IPS-NIHi7 (cell line): Measurements from ENCODE around the gene IL9.

Experiments used
- DNase-seq: peaks from one replicate; pipeline ENCODE4 v3.0.0; 2012; ENCODE audit warnings: mixed read lengths; ENCODE audit errors: extremely low spot score

The IL9 gene

DNA sequence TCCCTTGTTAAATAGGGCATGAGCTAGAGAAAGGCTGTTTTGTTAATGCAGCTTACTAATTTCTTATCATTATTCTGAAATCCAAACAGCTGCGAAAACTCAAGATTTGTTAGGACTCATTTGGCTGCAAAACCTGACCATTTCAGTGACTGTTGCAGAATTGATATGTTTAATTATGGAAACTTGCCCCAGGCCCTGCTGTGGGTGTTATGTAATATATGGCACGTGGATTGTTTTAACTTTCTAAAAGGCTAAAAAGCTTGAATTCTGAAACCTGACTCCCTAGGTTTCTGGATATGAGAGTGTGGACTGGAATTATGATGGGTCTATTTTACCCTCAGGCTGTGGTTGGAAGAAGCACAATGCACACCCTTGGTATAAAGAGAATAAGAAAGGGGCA lies 4.4 kb downstream of the IL9 start:
- DNase-seq = no peak

DNA sequence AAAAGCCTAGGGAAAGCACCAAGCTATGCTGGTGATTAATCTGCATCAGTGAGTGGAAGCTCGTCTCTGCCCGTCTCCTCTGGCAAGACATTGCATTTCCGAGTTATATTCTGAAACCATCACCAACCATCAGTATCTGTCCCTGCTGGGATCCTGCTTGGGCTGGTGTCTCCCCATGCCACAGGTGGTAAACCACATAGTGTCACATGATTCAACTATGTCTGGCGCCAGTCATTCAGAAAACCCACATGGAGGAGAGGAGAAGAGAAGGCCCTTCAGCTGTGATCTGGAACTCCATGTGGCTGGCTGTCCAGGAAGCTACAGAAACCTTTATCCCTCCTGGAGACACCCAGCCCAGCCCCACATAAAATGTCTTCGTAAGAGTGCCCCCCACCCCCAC lies 4.8 kb downstream of the IL9 start:
- no peak for DNase-seq

GRCh38 chr5:135890296-135890695 lies 5.3 kb downstream of the IL9 start:
- DNase-seq = no peak

DNA sequence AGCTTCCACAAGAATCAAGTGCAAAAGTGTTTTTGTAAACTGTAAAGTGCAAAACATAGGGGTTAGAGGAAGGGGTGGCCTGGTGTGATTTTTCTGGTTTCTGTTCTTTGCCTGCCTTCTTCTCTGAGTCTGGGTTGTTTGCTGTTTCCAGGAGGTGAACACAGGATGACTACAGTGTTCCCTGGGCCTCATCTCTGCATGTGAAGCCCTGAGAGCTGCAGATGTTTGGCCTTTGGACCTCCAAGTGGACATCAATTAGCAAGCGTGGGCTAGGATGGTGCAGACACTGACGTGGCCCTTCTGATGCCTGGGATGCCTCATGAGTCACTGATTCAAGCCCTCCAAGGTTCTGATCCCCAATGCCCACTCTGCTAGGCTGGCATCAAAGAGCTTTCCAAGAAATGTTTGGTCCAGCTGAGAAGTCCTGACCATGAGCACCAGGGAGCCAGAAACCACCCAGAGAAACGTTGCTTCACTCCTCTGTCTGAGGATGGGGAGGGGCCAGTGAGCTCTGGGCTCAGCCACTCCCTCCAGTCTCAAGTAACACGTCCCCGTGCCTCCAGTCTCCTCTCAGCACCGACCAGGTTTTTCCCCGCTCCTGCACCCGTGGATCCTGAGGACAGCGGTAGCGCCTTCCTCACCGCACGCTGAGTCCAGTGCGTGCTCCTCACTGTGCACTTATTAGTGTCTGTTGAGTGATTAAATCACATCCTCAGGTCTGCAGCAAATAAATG lies 7.6 kb downstream of the IL9 start:
- DNase-seq = peak; percentile 71

DNA sequence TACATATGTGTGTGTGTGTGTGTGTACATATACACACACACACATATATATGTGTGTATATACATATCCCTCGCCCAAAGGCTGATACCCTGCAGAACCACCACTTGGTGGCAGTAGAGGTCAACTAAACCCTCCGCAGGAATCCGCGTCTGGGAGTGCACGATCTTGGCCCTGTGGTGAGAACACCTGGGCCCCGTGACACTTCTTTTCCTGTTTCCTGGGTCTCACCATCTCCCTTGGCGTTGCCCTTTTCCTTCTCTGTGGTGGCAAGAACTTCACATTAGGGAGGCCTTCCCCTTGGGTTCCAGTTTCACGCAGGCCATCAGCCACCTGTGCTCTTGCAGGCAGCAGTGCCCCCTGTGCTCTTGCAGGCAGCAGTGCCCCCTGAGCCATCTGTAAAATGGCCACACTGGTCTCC lies 8.2 kb downstream of the IL9 start:
- DNase-seq = peak; percentile 76

- DNase-seq = no peak
Measured at GRCh38 chr5:135886136-135886535, 9.5 kb downstream of the IL9 start.

- no peak for DNase-seq
Measured at GRCh38 chr5:135885031-135885430, 10.6 kb downstream of the IL9 start.

DNA sequence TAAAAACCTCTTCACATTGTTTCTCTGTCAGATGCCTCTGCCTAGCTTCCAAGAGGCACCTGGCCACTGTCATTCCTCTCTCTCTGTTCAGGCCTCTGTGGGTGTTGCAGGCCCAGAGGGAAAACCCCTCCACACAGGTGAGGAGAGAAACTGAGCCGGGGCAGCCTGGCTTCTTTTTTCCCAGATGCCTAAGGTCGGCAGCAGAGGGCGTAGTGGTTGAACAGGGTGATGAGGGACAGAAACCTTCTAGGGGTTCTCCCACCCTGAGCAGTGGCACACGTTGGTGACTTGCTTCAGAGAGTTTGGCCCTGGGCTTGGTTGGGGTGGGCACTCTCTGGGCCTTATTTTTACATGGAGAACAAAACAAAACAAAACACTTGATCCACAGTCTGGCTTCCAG lies 12.2 kb downstream of the IL9 start:
- peak; percentile 61 for DNase-seq

GRCh38 chr5:135883026-135883425 lies 12.6 kb downstream of the IL9 start:
- DNase-seq = no peak

DNA sequence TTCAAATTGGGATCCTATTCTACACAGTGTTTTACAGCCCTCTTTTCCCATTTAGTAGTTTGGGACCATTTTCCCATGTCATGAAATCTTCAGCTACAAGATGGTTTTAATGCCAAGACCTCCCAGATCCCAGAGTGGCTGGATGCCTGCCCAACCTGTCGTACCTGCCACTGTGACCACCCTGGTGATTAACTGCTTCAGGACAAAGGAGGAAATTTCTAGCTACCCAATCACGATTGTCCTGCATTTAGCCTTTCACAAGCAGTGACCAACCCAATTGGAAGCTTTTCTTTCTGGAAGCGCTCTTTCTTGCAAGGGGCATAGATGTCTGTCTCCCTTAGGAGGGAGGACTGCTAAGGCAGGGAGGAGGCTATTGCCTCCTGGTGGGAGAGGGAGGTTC lies 13.8 kb downstream of the IL9 start:
- no peak for DNase-seq

DNA sequence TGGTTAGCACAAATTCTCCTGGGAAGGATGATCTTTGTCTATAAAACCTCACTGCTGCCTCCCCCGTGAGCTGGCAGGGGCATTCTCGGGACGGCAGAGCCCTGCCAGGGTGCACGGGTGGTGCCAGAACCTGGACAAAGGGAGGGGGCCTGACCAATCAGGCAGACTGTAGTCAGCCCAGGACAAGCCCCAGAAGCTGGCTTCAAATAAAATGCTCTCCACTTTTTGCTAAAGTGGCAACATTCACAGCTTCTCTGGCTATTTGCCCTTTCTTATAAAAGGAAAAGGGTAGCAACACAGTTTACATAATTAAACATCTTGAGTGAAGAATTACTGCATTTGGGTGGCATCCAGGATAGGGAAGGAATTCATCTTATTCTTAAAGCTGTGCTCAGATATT lies 14.4 kb downstream of the IL9 start:
- no peak for DNase-seq

DNA sequence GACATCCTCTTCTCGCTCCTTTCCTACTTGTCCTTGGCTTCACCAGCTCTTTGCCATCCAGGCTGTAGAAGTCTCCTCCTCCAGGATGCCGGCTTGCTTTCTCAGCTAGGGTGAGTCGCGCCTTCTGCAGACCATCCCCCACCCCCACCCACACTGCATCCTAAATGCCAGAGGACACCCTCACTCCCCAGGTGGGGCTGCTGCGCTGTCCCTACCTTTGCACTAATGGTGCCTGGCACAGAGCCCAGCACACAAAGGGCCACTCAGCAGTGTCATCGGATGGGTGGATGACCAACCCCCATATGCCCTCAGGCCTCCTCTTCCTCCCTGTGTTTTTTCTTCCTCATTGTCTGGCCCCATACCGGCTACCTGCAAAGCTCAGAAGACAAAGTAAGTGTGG lies 14.8 kb downstream of the IL9 start:
- no peak for DNase-seq

GRCh38 chr5:135880278-135880677 lies 15.4 kb downstream of the IL9 start:
- DNase-seq = peak; percentile 78

DNA sequence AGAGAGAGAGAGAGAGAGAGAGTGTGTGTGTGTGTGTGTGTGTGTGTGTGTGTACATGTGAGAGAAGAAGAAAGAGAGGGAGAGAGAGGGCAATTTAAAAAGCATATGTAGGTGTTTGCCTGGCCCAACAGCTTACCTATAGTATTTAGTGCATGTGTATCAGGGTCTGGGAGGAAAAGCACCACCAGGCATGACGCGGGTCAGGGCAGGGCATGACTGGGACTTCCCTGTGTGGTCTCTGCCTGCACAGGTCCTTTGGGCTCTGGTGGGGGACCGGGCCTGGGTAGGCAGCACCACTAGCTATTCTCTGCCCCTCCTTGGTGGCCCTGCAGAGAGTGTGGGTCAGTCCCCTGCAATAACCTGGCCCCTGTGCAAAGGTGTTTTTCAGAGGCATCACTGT lies 16.1 kb downstream of the IL9 start:
- DNase-seq = no peak

DNA sequence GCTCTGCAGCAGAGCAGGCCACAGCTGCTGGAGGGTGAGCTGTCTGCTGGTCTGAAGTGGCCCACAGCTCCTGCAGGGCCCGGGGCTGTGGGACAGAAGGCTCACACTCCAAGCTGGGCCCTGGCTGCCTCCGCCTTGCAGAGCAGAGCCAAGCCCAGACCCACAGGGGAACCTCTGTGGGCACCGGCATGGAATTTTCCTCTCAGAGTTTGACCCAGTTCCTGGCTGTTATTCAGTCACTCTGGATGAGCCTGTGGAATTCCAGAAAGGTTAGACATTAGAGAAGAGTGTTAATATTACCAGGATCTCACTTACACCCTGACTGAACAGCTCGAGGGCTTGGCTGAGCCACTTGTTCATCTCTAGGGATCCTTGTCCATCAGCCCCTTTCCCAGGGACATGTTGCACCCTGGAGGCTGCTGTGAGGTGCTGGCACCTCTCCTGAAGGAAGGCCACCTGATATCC lies 17.5 kb downstream of the IL9 start:
- no peak for DNase-seq

- no peak for DNase-seq
Measured at GRCh38 chr5:135877570-135878155, 18.0 kb downstream of the IL9 start.

GRCh38 chr5:135876146-135876545 lies 19.5 kb downstream of the IL9 start:
- no peak for DNase-seq

DNA sequence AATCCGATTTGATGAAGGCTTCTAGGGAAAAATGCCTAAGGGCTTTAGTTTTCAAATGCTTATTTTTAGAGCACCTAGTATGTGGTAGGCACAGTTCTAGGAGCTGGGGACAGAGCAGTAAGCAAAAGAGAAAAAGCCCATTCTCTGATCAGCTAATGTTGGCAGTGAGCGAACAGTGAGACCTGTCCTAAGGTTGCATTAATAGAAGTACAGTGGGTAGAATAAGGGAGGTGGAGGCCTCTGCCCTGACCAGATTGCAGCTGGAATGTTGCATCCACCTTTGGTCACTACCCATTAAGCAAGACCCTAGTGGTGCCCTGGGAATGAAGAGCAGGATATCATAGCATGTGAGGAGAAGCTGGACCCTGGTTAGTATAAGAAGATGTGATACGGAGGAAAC lies 20.1 kb downstream of the IL9 start:
- no peak for DNase-seq

- no peak for DNase-seq
Measured at GRCh38 chr5:135874461-135874860, 21.2 kb downstream of the IL9 start.

- DNase-seq = no peak
Measured at GRCh38 chr5:135873831-135874230, 21.8 kb downstream of the IL9 start.

GRCh38 chr5:135871268-135871915 lies 24.2 kb downstream of the IL9 start:
- DNase-seq = no peak

DNA sequence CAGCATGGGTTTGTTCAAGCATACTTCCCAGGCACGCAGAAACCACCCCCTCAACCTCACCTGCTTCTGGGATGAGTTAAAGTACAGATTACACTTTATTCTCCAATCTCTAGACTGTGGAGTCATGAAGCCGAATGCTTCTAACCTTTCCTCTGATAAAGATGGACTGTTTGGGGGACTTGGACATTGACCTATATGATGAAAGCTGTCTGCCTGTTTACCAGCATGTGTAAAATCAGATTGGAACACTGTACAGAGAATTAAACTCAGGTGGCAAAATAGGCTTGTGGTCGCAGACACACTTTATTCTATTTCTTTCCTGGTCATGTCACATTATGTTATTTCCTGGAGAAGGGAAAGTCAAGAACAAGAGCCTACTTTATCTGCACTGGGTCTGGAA lies 25.7 kb downstream of the IL9 start:
- no peak for DNase-seq

DNA sequence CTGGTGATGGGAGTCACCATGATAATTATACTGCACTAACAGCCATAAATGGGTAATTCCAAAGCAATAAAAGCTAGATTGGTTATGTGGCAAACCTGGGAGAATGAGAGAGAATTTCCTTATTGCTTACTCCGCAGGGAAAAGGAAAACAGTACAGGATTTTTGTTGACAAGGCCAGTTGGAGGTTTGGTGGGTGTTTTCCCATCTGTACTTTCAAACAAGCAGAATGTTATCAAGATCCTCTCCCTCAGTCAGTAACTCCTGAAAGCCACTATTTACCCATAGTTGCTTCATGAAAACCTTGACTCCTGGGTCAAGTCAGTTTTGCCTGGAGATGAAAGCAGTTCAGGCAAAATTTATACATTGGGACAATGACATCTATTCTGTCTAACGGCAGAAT lies 26.4 kb downstream of the IL9 start:
- no peak for DNase-seq
